ENCODE data around the gene SFXN5. TPM values are rescaled to one million over a fixed set of nuclear protein-coding genes. Genes with fewer than 3 reads are reported as not detected.

SFXN5 gene
- total and polyA plus RNA-seq, 2 donors (not counting 3 experiments of a cell fraction or from before 2014, with no cell fraction given) = 18.7 to 28.6 TPM

DNA sequence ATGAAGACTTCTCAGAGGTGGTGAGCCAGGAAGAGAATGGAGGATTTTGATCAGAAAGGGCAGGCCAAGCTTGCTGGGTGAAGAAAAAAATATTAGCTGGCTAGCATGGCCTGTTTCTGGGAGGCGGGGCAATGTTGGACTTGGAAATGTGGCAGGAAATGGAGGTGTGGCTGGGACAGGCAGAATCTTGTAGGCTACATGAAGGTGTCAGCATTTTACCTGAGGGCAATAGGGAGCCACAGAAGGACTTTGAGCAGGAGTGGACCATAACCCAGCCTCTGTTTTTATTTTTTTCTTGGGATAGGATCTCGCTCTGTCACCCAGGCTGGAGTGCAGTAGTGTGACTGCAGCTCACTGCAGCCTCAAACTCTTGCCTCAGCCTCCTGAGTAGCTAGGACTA, 122.5 kb downstream of the SFXN5 start:
- intact Hi-C loops (cut with micrococcal nuclease) = no loop called here
- H3K4me3 ChIP-seq (replicated peaks in 1 of 3; ENCODE audit: insufficient read depth in 1 of 3, low read depth in 1 of 3, low read length in 3 of 3) = no peak overlapping the region
- POLR2A ChIA-PET = no interaction called here
- no peaks in the 10 kb centered on the region for H3K9me1 ChIP-seq (replicated peaks; ENCODE audit: control insufficient read depth, extremely low read depth, insufficient read depth, low read length)
- no peak overlapping the region for H3K9ac ChIP-seq (replicated peaks; ENCODE audit: extremely low read depth, insufficient read depth, low read length)
- DNase-seq (ENCODE audit: low read depth, low spot score) = no peak
- no peaks in the 10 kb centered on the region for H3K9me3 ChIP-seq (replicated peaks; ENCODE audit: control insufficient read depth, insufficient read depth, low read length)
- H3K79me2 ChIP-seq (ENCODE audit: control insufficient read depth, insufficient read depth, low read length) = no peaks in the 10 kb centered on the region
- H3K4me1 ChIP-seq (ENCODE audit: control insufficient read depth, extremely low read depth, insufficient read depth, low read length) = no peaks in the 10 kb centered on the region
- no peak overlapping the region for H3K4me2 ChIP-seq (ENCODE audit: insufficient read depth, low read length)
- dilution Hi-C loops (cut with MboI; ENCODE audit: extremely low pct_ligation_motif_present, low sequenced_read_pairs) = no loop called here
- no peak for FAIRE-seq
- H3K27ac ChIP-seq (ENCODE audit: insufficient read depth, low read depth, low read length) = no peak overlapping the region
- no peak overlapping the region for H2AFZ ChIP-seq (ENCODE audit: low read depth, low read length)
- BruUV-seq (replicated peaks) = no TSS peak
- H4K20me1 ChIP-seq (replicated peaks; ENCODE audit: control insufficient read depth, extremely low read depth, insufficient read depth, low read length) = no peaks in the 10 kb centered on the region
- no peaks in the 10 kb centered on the region for H3K27me3 ChIP-seq (ENCODE audit: control insufficient read depth in 2 of 2, insufficient read depth in 2 of 2, low read length in 2 of 2)
- CTCF ChIA-PET = interaction anchor here (1.7 kb wide), 1 partner anchor 228 kb away, joined by 4 read pairs; no protein-coding TSS in a partner anchor
- no peaks in the 10 kb centered on the region for H3K36me3 ChIP-seq (ENCODE audit: control insufficient read depth in 2 of 2, extremely low read depth in 1 of 2, insufficient read depth in 2 of 2, low read length in 2 of 2)
- TF ChIP-seq FOS (IDR thresholded peaks at IDR 0.05; ENCODE audit: borderline replicate concordance, insufficient read depth, low read length) (no peak), GATA2 (IDR thresholded peaks at IDR 0.05; ENCODE audit: insufficient read depth, insufficient read length, low read depth, low read length) (no peak), POLR2AphosphoS5 (IDR thresholded peaks at IDR 0.05; ENCODE audit: insufficient read depth, low read depth, low read length) (no peak), POLR2A (IDR thresholded peaks at IDR 0.05; ENCODE audit: low read depth, low read length) (no peak), JUN (IDR thresholded peaks at IDR 0.05; ENCODE audit: borderline replicate concordance, insufficient read depth, insufficient read length, low read depth) (no peak), MYC (IDR thresholded peaks at IDR 0.05; ENCODE audit: low read depth, low read length) (no peak), EZH2 (IDR thresholded peaks at IDR 0.05; ENCODE audit: borderline replicate concordance, low read depth, low read length, severe bottlenecking) (no peak)
- TF ChIP-seq, protein P1, sequence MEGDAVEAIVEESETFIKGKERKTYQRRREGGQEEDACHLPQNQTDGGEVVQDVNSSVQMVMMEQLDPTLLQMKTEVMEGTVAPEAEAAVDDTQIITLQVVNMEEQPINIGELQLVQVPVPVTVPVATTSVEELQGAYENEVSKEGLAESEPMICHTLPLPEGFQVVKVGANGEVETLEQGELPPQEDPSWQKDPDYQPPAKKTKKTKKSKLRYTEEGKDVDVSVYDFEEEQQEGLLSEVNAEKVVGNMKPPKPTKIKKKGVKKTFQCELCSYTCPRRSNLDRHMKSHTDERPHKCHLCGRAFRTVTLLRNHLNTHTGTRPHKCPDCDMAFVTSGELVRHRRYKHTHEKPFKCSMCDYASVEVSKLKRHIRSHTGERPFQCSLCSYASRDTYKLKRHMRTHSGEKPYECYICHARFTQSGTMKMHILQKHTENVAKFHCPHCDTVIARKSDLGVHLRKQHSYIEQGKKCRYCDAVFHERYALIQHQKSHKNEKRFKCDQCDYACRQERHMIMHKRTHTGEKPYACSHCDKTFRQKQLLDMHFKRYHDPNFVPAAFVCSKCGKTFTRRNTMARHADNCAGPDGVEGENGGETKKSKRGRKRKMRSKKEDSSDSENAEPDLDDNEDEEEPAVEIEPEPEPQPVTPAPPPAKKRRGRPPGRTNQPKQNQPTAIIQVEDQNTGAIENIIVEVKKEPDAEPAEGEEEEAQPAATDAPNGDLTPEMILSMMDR (IDR thresholded peaks at IDR 0.05; ENCODE audit: extremely low read depth in 1 of 2, insufficient read depth in 1 of 2, low read depth in 1 of 2, low read length in 2 of 2) = no peak
